Thyroid gland (tissue), 4 donors: ENCODE measurements around the gene ZNF524.

Source experiments
- CTCF ChIP-seq, 6 experiments: fragments of 200-600 bp in 3 of 6; fragments of 450-650 bp in 3 of 6; sonication (generic) in 3 of 6; IDR thresholded peaks; one replicate each; pipeline ENCODE4 v1.5.1; 2016 to 2019; ENCODE audit warnings: antibody characterized with exemption in 6 of 6, mild to moderate bottlenecking in 2 of 6, inconsistent platforms in 1 of 6, moderate library complexity in 1 of 6
- POLR2A ChIP-seq, 2 donors: fragments of 450-650 bp; IDR thresholded peaks; one replicate each; pipeline ENCODE4 v1.6.1; 2017; ENCODE audit warnings: antibody characterized with exemption in 2 of 2, mild to moderate bottlenecking in 2 of 2, moderate library complexity in 1 of 2

- no peak for TF ChIP-seq POLR2A (IDR thresholded peaks at IDR 0.05)
- TF ChIP-seq CTCF (IDR thresholded peaks at IDR 0.05) = no peak
These were observed 45.4 kb downstream of the ZNF524 start for GRCh38 chr19:55645512-55645881.
